ENCODE data around the gene AP3S2.
"Not testable (repeated sequence)": the region's sequence is repeated elsewhere in the genome, so short reads cannot be mapped to it uniquely, and the experiment has no call there.

AP3S2 gene

DNA sequence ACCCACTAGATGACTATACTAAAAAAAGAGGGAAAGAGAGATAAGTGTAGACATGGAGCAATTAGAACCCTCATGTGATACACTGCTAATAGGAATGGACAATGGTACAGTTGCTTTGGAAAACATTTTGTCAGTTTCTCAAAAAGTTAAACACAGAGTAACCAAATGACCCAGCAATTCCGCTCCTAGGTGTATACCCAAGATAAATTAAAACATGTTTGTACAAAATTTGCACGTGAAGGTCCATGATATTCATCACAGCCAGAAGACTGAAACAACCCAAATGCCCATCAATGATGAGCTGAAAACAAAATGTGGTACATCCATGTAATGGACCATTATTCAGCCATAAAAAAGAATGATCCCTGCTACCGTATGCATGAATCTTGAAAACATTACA lies 105.8 kb downstream of the AP3S2 start:
- DNase-seq (ENCODE audit: low read depth) = no peak
- no peak overlapping the region for H3K4me3 ChIP-seq (ENCODE audit: control insufficient read depth, low read depth, low read length)
- TF ChIP-seq, protein P1, sequence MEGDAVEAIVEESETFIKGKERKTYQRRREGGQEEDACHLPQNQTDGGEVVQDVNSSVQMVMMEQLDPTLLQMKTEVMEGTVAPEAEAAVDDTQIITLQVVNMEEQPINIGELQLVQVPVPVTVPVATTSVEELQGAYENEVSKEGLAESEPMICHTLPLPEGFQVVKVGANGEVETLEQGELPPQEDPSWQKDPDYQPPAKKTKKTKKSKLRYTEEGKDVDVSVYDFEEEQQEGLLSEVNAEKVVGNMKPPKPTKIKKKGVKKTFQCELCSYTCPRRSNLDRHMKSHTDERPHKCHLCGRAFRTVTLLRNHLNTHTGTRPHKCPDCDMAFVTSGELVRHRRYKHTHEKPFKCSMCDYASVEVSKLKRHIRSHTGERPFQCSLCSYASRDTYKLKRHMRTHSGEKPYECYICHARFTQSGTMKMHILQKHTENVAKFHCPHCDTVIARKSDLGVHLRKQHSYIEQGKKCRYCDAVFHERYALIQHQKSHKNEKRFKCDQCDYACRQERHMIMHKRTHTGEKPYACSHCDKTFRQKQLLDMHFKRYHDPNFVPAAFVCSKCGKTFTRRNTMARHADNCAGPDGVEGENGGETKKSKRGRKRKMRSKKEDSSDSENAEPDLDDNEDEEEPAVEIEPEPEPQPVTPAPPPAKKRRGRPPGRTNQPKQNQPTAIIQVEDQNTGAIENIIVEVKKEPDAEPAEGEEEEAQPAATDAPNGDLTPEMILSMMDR (IDR thresholded peaks at IDR 0.05; ENCODE audit: control insufficient read depth, insufficient read depth, low read depth, low read length, missing control alignments) = no peak

DNA sequence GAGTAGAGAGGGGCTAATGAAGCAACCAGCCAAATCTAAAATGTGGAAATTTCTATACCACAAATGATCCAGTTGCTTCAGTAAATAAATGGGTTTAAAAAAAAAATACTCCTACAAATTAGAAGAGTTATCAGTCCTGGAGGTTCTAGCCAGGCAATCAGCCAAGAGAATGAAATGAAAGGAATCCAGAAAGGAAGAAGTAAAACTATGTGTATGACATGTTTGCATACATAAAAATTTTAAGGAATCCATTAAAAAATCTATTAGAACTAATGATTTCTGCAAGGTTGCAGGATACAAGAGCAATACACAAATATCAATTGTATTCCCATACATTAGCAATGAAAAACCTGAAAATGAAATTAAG lies 108.0 kb downstream of the AP3S2 start:
- TF ChIP-seq, protein P1 (IDR thresholded peaks at IDR 0.05; ENCODE audit: control insufficient read depth, insufficient read depth, low read depth, low read length, missing control alignments) = no peak
- DNase-seq (ENCODE audit: low read depth) = no peak
- no peak overlapping the region for H3K4me3 ChIP-seq (ENCODE audit: control insufficient read depth, low read depth, low read length)

DNA sequence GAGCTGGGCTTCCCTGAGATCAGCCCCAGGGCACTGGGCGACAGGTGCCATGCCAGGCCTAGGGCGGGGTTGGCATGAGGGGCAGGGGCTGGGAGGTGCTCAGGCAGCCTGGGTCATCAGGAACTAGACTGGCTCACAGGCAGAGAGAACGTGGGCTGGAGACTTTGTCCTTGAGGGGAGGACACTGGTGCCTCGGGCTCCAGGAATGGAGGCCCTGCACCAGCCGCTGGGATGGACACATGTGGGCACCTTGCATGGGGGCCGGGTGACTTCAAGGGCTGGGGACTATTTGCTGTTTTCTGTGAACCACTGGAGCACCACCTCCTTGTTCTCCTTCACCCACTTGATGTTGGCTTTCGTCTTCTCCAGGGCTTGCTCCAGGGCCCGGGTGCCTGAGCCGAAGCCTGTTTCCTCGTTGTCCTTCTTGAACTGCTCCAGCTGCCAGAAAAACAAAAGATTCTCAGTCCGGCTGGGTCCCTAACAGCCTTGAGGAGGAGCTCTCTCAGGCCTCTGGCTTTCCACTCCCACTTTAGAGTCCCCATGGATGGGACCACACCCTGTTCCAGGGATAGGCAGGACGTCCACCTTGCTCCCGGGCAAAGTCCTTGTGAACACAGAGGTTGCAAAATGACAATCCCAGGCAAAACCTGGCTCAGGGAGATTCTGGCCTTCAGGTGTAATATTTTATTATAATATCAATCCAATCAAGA lies 108.6 kb downstream of the AP3S2 start:
- no peak for DNase-seq (ENCODE audit: low read depth)
- H3K4me3 ChIP-seq (ENCODE audit: control insufficient read depth, low read depth, low read length) = no peak overlapping the region
- TF ChIP-seq, protein P1 (IDR thresholded peaks at IDR 0.05; ENCODE audit: control insufficient read depth, insufficient read depth, low read depth, low read length, missing control alignments) = no peak

DNA sequence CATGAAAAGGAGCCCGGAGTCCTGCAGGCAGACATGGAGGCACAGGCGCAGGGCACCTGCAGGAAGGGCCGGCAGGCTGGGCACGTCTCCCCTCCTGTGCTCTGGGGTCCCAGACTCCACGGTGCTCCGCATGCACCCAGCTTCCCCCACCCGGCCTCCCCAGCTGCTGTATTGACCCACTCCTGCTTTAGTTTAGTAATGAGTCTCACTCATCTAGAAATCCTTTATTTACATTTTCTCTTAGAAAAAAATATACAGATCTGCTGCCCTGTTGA lies 109.2 kb downstream of the AP3S2 start:
- no peak overlapping the region for H3K4me3 ChIP-seq (ENCODE audit: control insufficient read depth, low read depth, low read length)
- DNase-seq (ENCODE audit: low read depth) = no peak
- TF ChIP-seq, protein P1 (IDR thresholded peaks at IDR 0.05; ENCODE audit: control insufficient read depth, insufficient read depth, low read depth, low read length, missing control alignments) = no peak

DNA sequence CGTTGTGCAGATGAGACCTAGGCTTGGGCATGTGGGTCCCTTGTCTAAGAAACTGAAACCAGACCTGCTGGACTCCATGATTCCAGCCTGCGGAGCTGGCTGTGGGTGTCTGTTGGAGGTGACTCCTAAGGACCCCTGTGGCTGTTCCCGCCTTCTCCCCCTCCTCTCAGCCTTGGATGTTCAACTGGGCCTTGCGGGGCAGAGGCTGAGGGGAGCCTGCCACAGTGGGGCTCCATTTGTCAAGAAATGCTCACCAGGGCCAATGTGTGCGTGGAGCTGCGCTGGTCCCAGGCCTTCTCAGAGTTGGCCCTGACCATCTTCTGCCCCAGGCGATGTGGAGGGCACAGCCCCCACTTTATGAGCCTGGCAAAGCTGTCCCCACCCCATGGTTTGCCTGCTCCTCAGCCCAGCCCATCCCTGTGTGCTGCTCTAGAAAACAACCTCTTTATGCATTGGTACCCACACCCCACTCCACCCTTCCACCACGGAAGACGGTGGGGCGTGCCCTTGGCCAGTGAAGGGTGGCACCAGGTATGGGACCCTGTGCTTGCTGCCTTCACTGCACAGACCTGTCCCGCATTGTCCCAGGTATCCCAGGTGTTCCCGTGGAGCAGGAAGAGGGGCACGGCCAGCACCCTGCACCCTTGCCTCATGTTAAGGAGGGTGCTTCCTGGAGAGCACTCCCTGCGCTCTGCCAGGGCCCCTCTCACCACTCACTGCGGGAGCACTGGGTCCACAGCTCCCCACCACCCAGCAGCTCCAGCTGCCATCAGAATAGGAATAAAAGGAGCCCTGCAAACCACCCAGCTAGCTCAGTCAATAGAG lies 109.7 kb downstream of the AP3S2 start:
- no peak for DNase-seq (ENCODE audit: low read depth)
- no peak overlapping the region for H3K4me3 ChIP-seq (ENCODE audit: control insufficient read depth, low read depth, low read length)
- TF ChIP-seq, protein P1 (IDR thresholded peaks at IDR 0.05; ENCODE audit: control insufficient read depth, insufficient read depth, low read depth, low read length, missing control alignments) = no peak

DNA sequence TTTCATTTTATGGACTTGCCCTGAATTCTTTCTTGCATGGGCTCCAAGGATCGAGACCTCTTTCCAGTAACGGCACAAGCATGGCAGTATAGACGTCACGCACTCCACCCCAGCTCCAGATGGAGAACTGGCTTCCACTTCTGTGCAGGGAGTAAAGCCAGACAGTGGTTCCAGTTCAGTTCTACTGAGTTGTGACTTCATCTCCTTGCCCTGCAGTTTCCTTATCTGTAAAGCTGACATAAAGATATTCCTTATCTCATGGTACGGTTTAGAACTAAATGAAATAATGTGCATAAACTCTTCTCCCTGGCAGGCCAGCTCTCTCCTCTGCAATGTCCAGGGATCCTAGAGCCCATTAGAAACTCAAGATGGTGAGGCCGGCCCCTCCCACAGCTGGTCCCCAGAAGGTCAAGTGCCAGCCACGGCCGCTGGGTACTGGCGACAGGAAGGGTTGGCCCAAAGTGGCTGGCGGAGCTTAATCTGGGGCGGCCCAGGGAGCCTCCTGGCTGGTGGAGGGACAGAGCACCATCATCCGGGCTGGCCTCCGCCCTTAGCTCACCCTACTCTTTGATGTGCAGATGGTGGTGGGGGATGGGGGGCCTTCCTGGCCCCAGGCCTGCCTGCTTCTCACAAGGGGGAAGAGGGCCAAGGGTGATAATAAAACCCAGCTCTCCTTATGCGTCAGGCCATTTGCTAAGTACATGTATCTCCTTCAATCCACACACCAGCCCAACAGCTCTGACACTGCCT lies 110.5 kb downstream of the AP3S2 start:
- no peak overlapping the region for H3K4me3 ChIP-seq (ENCODE audit: control insufficient read depth, low read depth, low read length)
- TF ChIP-seq, protein P1 (IDR thresholded peaks at IDR 0.05; ENCODE audit: control insufficient read depth, insufficient read depth, low read depth, low read length, missing control alignments) = no peak
- DNase-seq (ENCODE audit: low read depth) = peak; percentile 64

DNA sequence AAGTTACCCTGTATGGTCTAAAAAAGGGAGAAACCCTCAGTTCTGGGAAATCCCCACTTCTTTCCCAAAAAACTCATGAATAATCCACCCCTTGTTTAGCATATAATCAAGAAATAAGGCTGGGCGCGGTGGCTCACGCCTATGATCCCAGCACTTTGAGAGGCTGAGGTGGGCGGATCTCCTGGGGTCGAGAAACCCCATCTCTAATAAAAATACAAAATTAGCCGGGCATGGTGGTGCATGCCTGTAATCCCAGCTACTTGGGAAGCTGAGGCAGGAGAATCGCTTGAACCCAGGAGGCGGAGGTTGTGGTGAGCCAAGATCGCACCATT lies 111.2 kb downstream of the AP3S2 start:
- H3K4me3 ChIP-seq (ENCODE audit: control insufficient read depth, low read depth, low read length); DNase-seq (ENCODE audit: low read depth): not testable (repeated sequence)
